CD8-positive, alpha-beta memory T cell (primary cell): ENCODE measurements around the gene DRG1. TPM values are rescaled to one million over a fixed set of nuclear protein-coding genes. Genes with fewer than 3 reads are reported as not detected.

ENCODE experiments used
- CTCF ChIA-PET: fragments of 350-600 bp; sonication (Branson Sonifier 250); formaldehyde crosslinking; loops from one replicate; lab custom pipeline; 2021; ENCODE audit warnings: antibody characterized with exemption; lab: Charles Lee
- POLR2A ChIA-PET: fragments of 350-600 bp; sonication (Branson Sonifier 250); formaldehyde crosslinking; loops from one replicate; lab custom pipeline; 2021; ENCODE audit warnings: antibody characterized with exemption; lab: Charles Lee
- DNase-seq, 5 donors: peaks; one replicate each; pipeline versions ENCODE4 v3.0.0 to v3.0.0-alpha.2; 2020 to 2022; ENCODE audit warnings: mixed read lengths in 1 of 5
- H3K27ac ChIP-seq: one replicate; pipeline ENCODE4 v1.7.0; 2013; ENCODE audit warnings: low read depth, mild to moderate bottlenecking, low read length, moderate library complexity
- H3K27me3 ChIP-seq: 2 replicates; pipeline ENCODE4 v1.7.0; 2013; ENCODE audit warnings: low read length, mild to moderate bottlenecking; ENCODE audit not compliant: insufficient read depth, poor library complexity, severe bottlenecking
- H3K36me3 ChIP-seq: 2 replicates; pipeline ENCODE4 v1.7.0; 2013; ENCODE audit warnings: mild to moderate bottlenecking, low read length, moderate library complexity; ENCODE audit not compliant: insufficient read depth
- H3K4me1 ChIP-seq: 2 replicates; pipeline ENCODE4 v1.7.0; 2013; ENCODE audit warnings: mild to moderate bottlenecking, low read length, moderate library complexity; ENCODE audit not compliant: insufficient read depth
- H3K4me3 ChIP-seq: 2 replicates; pipeline ENCODE4 v1.7.0; 2013; ENCODE audit warnings: mild to moderate bottlenecking, low read length
- H3K9me3 ChIP-seq: 2 replicates; pipeline ENCODE4 v1.7.0; 2013; ENCODE audit warnings: mild to moderate bottlenecking, low read length
- H3K27ac Mint-ChIP-seq, 8 donors: one replicate each; pipeline ENCODE4 v1.8.0; 2020 to 2021; ENCODE audit warnings: mixed read lengths in 8 of 8, mild to moderate bottlenecking in 6 of 8, inconsistent platforms in 3 of 8, moderate library complexity in 3 of 8
- H3K27me3 Mint-ChIP-seq, 2 donors: one replicate each; pipeline ENCODE4 v1.8.0; 2020 to 2021; ENCODE audit warnings: mixed read lengths in 2 of 2, mild to moderate bottlenecking in 1 of 2, moderate library complexity in 1 of 2
- H3K36me3 Mint-ChIP-seq, 3 donors: one replicate each; pipeline ENCODE4 v1.8.0; 2020 to 2021; ENCODE audit warnings: mixed read lengths in 3 of 3, inconsistent platforms in 1 of 3, mild to moderate bottlenecking in 1 of 3
- H3K4me1 Mint-ChIP-seq, 3 donors: one replicate each; pipeline ENCODE4 v1.8.0; 2020 to 2021; ENCODE audit warnings: mixed read lengths in 3 of 3, inconsistent platforms in 1 of 3, mild to moderate bottlenecking in 1 of 3
- H3K4me3 Mint-ChIP-seq, 7 donors: one replicate each; pipeline ENCODE4 v1.8.0; 2020 to 2021; ENCODE audit warnings: mixed read lengths in 7 of 7, mild to moderate bottlenecking in 6 of 7, moderate library complexity in 4 of 7, inconsistent platforms in 2 of 7
- H3K9me3 Mint-ChIP-seq, 5 donors: one replicate each; pipeline ENCODE4 v1.8.0; 2020 to 2022; ENCODE audit warnings: mixed read lengths in 5 of 5, mild to moderate bottlenecking in 3 of 5, moderate library complexity in 2 of 5, inconsistent platforms in 1 of 5
- polyA plus RNA-seq: library from polyadenylated mRNA; unstranded; fragments of 300-500 nt; fragmentation: Illumina TruSeq; gene quantifications from one replicate; pipeline ENCODE4 v1.2.3, GENCODE V29; 2021
- total RNA-seq, 2 experiments: library from RNA; stranded (reverse); gene quantifications; one replicate each; pipeline ENCODE4 v1.2.3, GENCODE V29; 2021

The DRG1 gene
- total and polyA plus RNA-seq, 3 experiments from 2014 or later: 70.1 to 117 (median 115) TPM

- Mint-ChIP-seq H3K27ac (peak overlapping the region in 4 of 8 donors; percentile 6 to 70 (median 36)), H3K4me3 (no peak overlapping the region), H3K36me3 (peaks cover 0 to 82% (median 6%) of the 10 kb centered on the region in 3 donors), H3K27me3 (no peaks in the 10 kb centered on the region), H3K9me3 (no peaks in the 10 kb centered on the region), H3K4me1 (peaks cover 0 to 1% (median 0%) of the 10 kb centered on the region in 3 donors)
- Histone ChIP-seq H3K27me3 (no peaks in the 10 kb centered on the region), H3K4me1 (no peaks in the 10 kb centered on the region), H3K9me3 (no peaks in the 10 kb centered on the region), H3K4me3 (no peak overlapping the region), H3K36me3 (peaks cover 28% of the 10 kb centered on the region), H3K27ac (no peak overlapping the region)
- ChIA-PET POLR2A (interaction anchor here (0.6 kb wide), 1 partner anchor 172 kb away, joined by 5 read pairs; no protein-coding TSS in a partner anchor), CTCF (interaction anchor here (0.6 kb wide), 1 partner anchor 188 kb away, joined by 3 read pairs; no protein-coding TSS in a partner anchor)
- DNase-seq: no peak
These were observed 46.2 kb downstream of the DRG1 start for GRCh38 chr22:31445642-31446041.

DNA sequence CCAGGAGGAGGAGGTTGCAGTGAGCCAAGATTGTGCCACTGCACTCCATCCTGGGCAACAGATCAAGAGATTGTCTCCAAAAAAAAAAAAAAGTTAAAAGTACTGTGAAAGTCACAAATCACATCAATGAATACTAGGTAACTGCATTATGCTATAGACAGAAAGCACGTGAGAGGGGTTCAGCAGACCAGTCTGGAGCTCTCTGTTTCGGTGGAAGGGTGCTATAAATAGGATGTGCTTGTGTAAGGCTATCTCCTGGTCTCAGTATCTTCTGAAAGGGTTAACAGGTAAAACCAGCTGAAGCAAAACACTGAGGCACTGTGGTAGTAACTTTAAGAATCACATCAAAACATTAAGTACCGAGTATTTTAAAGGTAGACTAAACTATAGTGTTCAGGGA, 46.8 kb downstream of the DRG1 start:
- H3K4me1 ChIP-seq: no peaks in the 10 kb centered on the region
- no peak overlapping the region for H3K27ac ChIP-seq
- peaks cover 0 to 1% (median 0%) of the 10 kb centered on the region in 3 donors for H3K4me1 Mint-ChIP-seq
- no peaks in the 10 kb centered on the region for H3K9me3 Mint-ChIP-seq
- no peaks in the 10 kb centered on the region for H3K27me3 ChIP-seq
- H3K36me3 Mint-ChIP-seq: peaks cover 0 to 77% (median 6%) of the 10 kb centered on the region in 3 donors
- no peak overlapping the region for H3K4me3 ChIP-seq
- no peaks in the 10 kb centered on the region for H3K27me3 Mint-ChIP-seq
- POLR2A ChIA-PET: interaction anchor here (0.6 kb wide), 1 partner anchor 172 kb away, joined by 5 read pairs; no protein-coding TSS in a partner anchor
- CTCF ChIA-PET: interaction anchor here (0.6 kb wide), 1 partner anchor 188 kb away, joined by 3 read pairs; no protein-coding TSS in a partner anchor
- H3K27ac Mint-ChIP-seq: peak overlapping the region in 2 of 8 donors; percentile 23 to 65
- peaks cover 28% of the 10 kb centered on the region for H3K36me3 ChIP-seq
- DNase-seq: no peak
- H3K4me3 Mint-ChIP-seq: no peak overlapping the region
- no peaks in the 10 kb centered on the region for H3K9me3 ChIP-seq

- ChIA-PET POLR2A (interaction anchor here (0.5 kb wide), 1 partner anchor 121 kb away, joined by 5 read pairs; no protein-coding TSS in a partner anchor), CTCF (interaction anchor here (1.9 kb wide), 1 partner anchor 13 kb away, joined by 4 read pairs; no protein-coding TSS in a partner anchor)
- Mint-ChIP-seq H3K9me3 (no peaks in the 10 kb centered on the region), H3K4me1 (peaks cover 0 to 1% (median 0%) of the 10 kb centered on the region in 3 donors), H3K27me3 (no peaks in the 10 kb centered on the region), H3K36me3 (peaks cover 0 to 73% (median 6%) of the 10 kb centered on the region in 3 donors), H3K4me3 (no peak overlapping the region), H3K27ac (no peak overlapping the region)
- Histone ChIP-seq H3K27ac (no peak overlapping the region), H3K4me3 (no peak overlapping the region), H3K9me3 (no peaks in the 10 kb centered on the region), H3K36me3 (peaks cover 26% of the 10 kb centered on the region), H3K4me1 (no peaks in the 10 kb centered on the region), H3K27me3 (no peaks in the 10 kb centered on the region)
- no peak for DNase-seq
These were observed 47.4 kb downstream of the DRG1 start for GRCh38 chr22:31446767-31447166.

DNA sequence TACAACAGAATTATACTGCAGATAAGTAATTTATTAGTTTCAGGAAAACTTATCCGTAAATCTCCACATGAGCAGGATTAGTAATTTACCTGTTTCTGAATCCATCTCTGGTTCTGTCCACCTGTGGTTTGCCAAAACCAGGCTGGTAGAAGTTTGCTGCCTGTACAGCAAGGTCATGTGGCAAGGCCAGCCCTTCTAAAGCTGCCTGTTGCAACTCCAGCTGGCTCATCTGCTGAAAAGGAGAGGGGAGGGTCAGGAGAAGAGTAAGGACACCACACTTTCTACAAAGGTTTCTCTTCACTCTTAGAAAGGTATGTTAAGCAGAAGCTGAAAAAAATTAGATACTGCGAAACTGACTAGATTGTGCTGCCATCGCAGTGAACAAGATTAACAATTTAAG, 47.9 kb downstream of the DRG1 start:
- POLR2A ChIA-PET: interaction anchor here (0.5 kb wide), 1 partner anchor 121 kb away, joined by 5 read pairs; no protein-coding TSS in a partner anchor
- no peak overlapping the region for H3K4me3 ChIP-seq
- no peaks in the 10 kb centered on the region for H3K9me3 ChIP-seq
- no peak overlapping the region for H3K27ac ChIP-seq
- CTCF ChIA-PET: interaction anchor here (0.8 to 1.9 kb wide), 2 partner anchors 12 to 153 kb away, joined by 3 to 4 read pairs; no protein-coding TSS in a partner anchor
- Mint-ChIP-seq H3K9me3 (no peaks in the 10 kb centered on the region), H3K4me3 (no peak overlapping the region), H3K27ac (no peak overlapping the region), H3K27me3 (no peaks in the 10 kb centered on the region), H3K36me3 (peaks cover 0 to 73% (median 6%) of the 10 kb centered on the region in 3 donors), H3K4me1 (peaks cover 0 to 1% (median 0%) of the 10 kb centered on the region in 3 donors)
- DNase-seq: no peak
- no peaks in the 10 kb centered on the region for H3K4me1 ChIP-seq
- no peaks in the 10 kb centered on the region for H3K27me3 ChIP-seq
- H3K36me3 ChIP-seq: peaks cover 20% of the 10 kb centered on the region

DNA sequence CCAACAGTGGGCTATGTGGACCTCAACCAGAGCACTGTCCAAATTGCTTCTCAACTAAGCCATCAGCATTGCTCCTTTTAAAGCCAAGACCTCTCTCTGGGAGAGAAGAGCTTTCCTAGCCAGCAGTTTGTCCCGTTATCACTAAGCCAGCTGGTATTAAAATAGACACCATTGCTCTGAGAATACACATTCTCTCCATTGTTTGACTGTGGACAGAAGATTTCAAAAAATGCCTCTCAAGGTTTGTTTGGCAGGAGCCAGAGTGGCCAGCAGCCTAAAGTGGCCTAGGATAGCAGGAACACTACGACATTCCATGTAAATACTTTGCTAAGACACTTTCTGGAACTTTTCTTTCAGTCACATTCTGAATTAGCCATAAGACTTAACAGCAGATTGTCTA, 49.0 kb downstream of the DRG1 start:
- Histone ChIP-seq H3K36me3 (peaks cover 20% of the 10 kb centered on the region), H3K4me1 (no peaks in the 10 kb centered on the region), H3K9me3 (no peaks in the 10 kb centered on the region), H3K27me3 (no peaks in the 10 kb centered on the region), H3K27ac (no peak overlapping the region), H3K4me3 (no peak overlapping the region)
- POLR2A ChIA-PET: no interaction called here
- H3K4me1 Mint-ChIP-seq: peaks cover 0 to 1% (median 0%) of the 10 kb centered on the region in 3 donors
- H3K36me3 Mint-ChIP-seq: peaks cover 0 to 69% (median 1%) of the 10 kb centered on the region in 3 donors
- H3K9me3 Mint-ChIP-seq: no peaks in the 10 kb centered on the region
- H3K27me3 Mint-ChIP-seq: no peaks in the 10 kb centered on the region
- H3K27ac Mint-ChIP-seq: peak overlapping the region in 3 of 8 donors; percentile 42 to 66 (median 47)
- CTCF ChIA-PET: interaction anchor here (1.1 to 1.9 kb wide), 2 partner anchors 9 to 11 kb away, joined by 3 to 4 read pairs; no protein-coding TSS in a partner anchor
- no peak overlapping the region for H3K4me3 Mint-ChIP-seq
- no peak for DNase-seq

- H3K9me3 Mint-ChIP-seq: no peaks in the 10 kb centered on the region
- CTCF ChIA-PET: no interaction called here
- POLR2A ChIA-PET: no interaction called here
- H3K27me3 ChIP-seq: no peaks in the 10 kb centered on the region
- no peak for DNase-seq
- no peaks in the 10 kb centered on the region for H3K27me3 Mint-ChIP-seq
- peak overlapping the region in 2 of 8 donors; percentile 12 to 26 for H3K27ac Mint-ChIP-seq
- H3K9me3 ChIP-seq: no peaks in the 10 kb centered on the region
- no peak overlapping the region for H3K4me3 Mint-ChIP-seq
- H3K4me1 ChIP-seq: no peaks in the 10 kb centered on the region
- H3K4me1 Mint-ChIP-seq: peaks cover 0 to 1% (median 0%) of the 10 kb centered on the region in 3 donors
- peaks cover 27% of the 10 kb centered on the region for H3K36me3 ChIP-seq
- no peak overlapping the region for H3K27ac ChIP-seq
- H3K4me3 ChIP-seq: no peak overlapping the region
- peaks cover 0 to 70% (median 7%) of the 10 kb centered on the region in 3 donors for H3K36me3 Mint-ChIP-seq
These were observed 50.1 kb downstream of the DRG1 start for GRCh38 chr22:31449506-31449905.

DNA sequence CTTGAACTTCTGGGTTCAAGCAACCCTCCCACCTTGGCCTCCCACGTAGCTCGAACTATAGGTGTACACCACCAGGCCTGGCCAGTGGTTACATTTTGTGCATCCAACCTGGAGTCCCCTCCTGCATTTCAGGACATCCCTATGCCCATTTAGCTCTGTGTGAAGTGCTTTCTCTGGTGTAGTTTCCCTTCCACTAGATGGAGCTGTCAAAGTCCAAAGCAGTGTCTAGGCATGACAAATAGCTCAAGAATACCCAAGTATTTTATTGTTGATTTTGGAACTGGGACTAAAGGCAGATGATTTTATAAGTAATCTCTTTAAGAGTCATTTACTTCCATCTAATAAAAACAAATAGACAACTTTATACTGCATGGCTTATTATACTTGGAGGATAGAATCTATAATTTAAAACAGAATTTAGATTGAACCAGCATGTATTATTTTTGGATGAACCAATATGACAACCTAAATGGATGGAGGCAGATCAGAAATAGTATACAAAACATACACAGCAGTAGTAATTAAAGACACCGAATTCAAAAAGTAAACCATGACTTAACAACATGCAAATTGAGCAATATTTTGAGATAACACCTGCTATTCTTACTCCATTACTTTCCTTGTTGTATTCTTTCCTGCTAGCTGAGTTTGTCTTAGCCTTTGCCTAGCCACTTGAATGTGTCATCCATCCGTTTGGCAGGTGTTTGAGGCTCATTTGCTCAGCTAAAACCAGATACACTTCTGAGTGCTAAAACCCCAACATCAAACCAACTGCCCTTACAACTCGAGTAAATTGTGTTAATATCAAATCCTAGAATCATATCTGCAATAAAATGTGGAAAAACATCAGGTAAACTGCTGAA, 52.5 kb downstream of the DRG1 start:
- POLR2A ChIA-PET: interaction anchor here (0.7 to 1.5 kb wide), 2 partner anchors 178 to 494 kb away, joined by 4 to 6 read pairs; no protein-coding TSS in a partner anchor
- Mint-ChIP-seq H3K4me3 (no peak overlapping the region), H3K27me3 (no peaks in the 10 kb centered on the region), H3K27ac (peak overlapping the region in 4 of 8 donors; percentile 12 to 30 (median 16)), H3K36me3 (peaks cover 0 to 67% (median 8%) of the 10 kb centered on the region in 3 donors), H3K4me1 (peaks cover 0 to 1% (median 0%) of the 10 kb centered on the region in 3 donors), H3K9me3 (no peaks in the 10 kb centered on the region)
- peaks cover 20% of the 10 kb centered on the region for H3K36me3 ChIP-seq
- H3K4me3 ChIP-seq: no peak overlapping the region
- H3K27ac ChIP-seq: no peak overlapping the region
- H3K9me3 ChIP-seq: no peaks in the 10 kb centered on the region
- H3K27me3 ChIP-seq: no peaks in the 10 kb centered on the region
- peak in 2 of 5 donors; percentile 10 to 21 for DNase-seq
- no peaks in the 10 kb centered on the region for H3K4me1 ChIP-seq
- CTCF ChIA-PET: interaction anchor here (0.6 to 1.9 kb wide), 8 partner anchors 12 to 186 kb away, joined by 3 to 8 read pairs (median 4); no protein-coding TSS in a partner anchor
